HepG2 (cell line): Measurements from ENCODE around the gene FOXN3. TPM values are rescaled to one million over a fixed set of nuclear protein-coding genes. Genes with fewer than 3 reads are reported as not detected.

Source experiments
- CEBPB ChIP-seq: IDR thresholded peaks from 2 replicates; pipeline ENCODE4 v1.6.1; 2011; ENCODE audit warnings: low read depth, low read length, improper control_type of control experiment, borderline replicate concordance
- HDAC2 ChIP-seq: sonication (generic); formaldehyde crosslinking; IDR thresholded peaks from 2 replicates; pipeline ENCODE4 v1.4.0; 2020; ENCODE audit warnings: missing genetic modification reagents
- KLF15 ChIP-seq: sonication (generic); formaldehyde crosslinking; IDR thresholded peaks from 2 replicates; pipeline ENCODE4 v1.8.1; 2023; ENCODE audit warnings: borderline replicate concordance, mild to moderate bottlenecking, inconsistent platforms, missing genetic modification reagents, mixed read lengths
- MBD4 ChIP-seq: IDR thresholded peaks from 2 replicates; pipeline ENCODE4 v1.6.1; 2012; ENCODE audit warnings: low read length, inconsistent platforms, borderline replicate concordance
- ZNF121 ChIP-seq: sonication (generic); formaldehyde crosslinking; IDR thresholded peaks from 2 replicates; pipeline ENCODE4 v1.5.0; 2020; ENCODE audit warnings: mild to moderate bottlenecking, missing genetic modification reagents
- ZNF30 ChIP-seq: sonication (generic); formaldehyde crosslinking; IDR thresholded peaks from 2 replicates; pipeline ENCODE4 v1.5.0; 2020; ENCODE audit warnings: mild to moderate bottlenecking, missing genetic modification reagents
- ZNF652 ChIP-seq: IDR thresholded peaks from 2 replicates; pipeline ENCODE4 v1.6.1; 2016; ENCODE audit warnings: low read depth, borderline replicate concordance
- ZNF670 ChIP-seq: sonication (generic); formaldehyde crosslinking; IDR thresholded peaks from 2 replicates; pipeline ENCODE4 v1.8.0; 2022; ENCODE audit warnings: mild to moderate bottlenecking, missing genetic modification reagents, borderline replicate concordance
- ZNF724P ChIP-seq: sonication (generic); formaldehyde crosslinking; IDR thresholded peaks from 2 replicates; pipeline ENCODE4 v1.8.0; 2022; ENCODE audit warnings: missing genetic modification reagents, borderline replicate concordance
- ZNF749 ChIP-seq: sonication (generic); formaldehyde crosslinking; IDR thresholded peaks from 2 replicates; pipeline ENCODE4 v1.8.0; 2022; ENCODE audit warnings: mild to moderate bottlenecking, missing genetic modification reagents, moderate library complexity, borderline replicate concordance
- polyA plus RNA-seq, 8 experiments: library from polyadenylated mRNA; depleted of rRNA in 3 of 8; stranded (reverse) in 7 of 8; unstranded in 1 of 8; fragments of >200 nt; fragmentation: Illumina TruSeq in 4 of 8; extraction: Trizol in 4 of 8; gene quantifications; 2 replicates each; pipeline versions ENCODE4 v1.2.1 to v1.2.3, GENCODE V29; 2011 to 2016; ENCODE audit warnings: low read depth in 4 of 8, missing spikeins in 1 of 8, mixed read lengths in 1 of 8; ENCODE audit not compliant: insufficient read depth in 1 of 8
- total RNA-seq, 5 experiments: library from RNA; depleted of rRNA; stranded (reverse); fragments of >200 nt; fragmentation: Illumina TruSeq; extraction: Trizol; gene quantifications; 2 replicates each; pipeline ENCODE4 v1.2.3, GENCODE V29; 2016; ENCODE audit warnings: low read depth in 1 of 5
- TF ChIP-seq, protein P1 (sequence below): sonication (generic); formaldehyde crosslinking; conservative IDR thresholded peaks from 2 replicates; pipeline ENCODE4 v1.8.0; 2022; ENCODE audit warnings: low read depth, missing genetic modification reagents
- TF ChIP-seq, protein P2 (sequence below): sonication (generic); formaldehyde crosslinking; IDR thresholded peaks from 2 replicates; pipeline ENCODE4 v1.8.0; 2022; ENCODE audit warnings: mild to moderate bottlenecking, missing genetic modification reagents, borderline replicate concordance
- TF ChIP-seq, protein P3 (sequence below): sonication (generic); formaldehyde crosslinking; IDR thresholded peaks from 2 replicates; pipeline ENCODE4 v1.9.0; 2021; ENCODE audit warnings: missing genetic modification reagents, borderline replicate concordance
- TF ChIP-seq, protein P4 (sequence below): sonication (generic); formaldehyde crosslinking; IDR thresholded peaks from 2 replicates; pipeline ENCODE4 v1.4.0; 2020; ENCODE audit warnings: missing genetic modification reagents
- TF ChIP-seq, protein P5 (sequence below): sonication (generic); formaldehyde crosslinking; IDR thresholded peaks from 2 replicates; pipeline ENCODE4 v1.8.0; 2022; ENCODE audit warnings: mild to moderate bottlenecking, missing genetic modification reagents
- TF ChIP-seq, protein P6 (sequence below): sonication (generic); formaldehyde crosslinking; IDR thresholded peaks from 2 replicates; pipeline ENCODE4 v1.8.0; 2022; ENCODE audit warnings: missing genetic modification reagents, mild to moderate bottlenecking, moderate library complexity, borderline replicate concordance

FOXN3 gene
- total and polyA plus RNA-seq, 2 of the 13 experiments (the other 11 are each of a cell fraction or from before 2014, with no cell fraction given) = 32.4 to 70.2 TPM

DNA sequence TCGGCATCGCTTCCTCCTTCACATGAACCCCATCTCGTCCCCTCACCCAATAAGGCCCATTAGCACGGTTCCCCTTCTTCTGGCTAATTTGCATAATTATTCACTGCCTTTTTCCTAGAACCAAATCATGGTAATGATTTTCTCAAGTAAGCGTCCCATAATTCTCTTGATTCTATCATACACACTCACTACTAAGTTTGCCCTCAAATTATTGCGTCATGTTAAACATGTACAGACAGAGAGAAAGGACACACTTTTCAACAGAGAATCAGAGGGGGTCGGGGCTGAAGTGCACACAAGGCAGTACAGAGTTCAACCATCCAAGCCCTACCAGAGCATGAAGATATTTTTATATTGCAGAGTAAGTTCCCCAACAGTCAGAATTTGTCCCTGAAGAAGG is 256.6 kb downstream of the FOXN3 start (continued):
- TF ChIP-seq ZNF749 (CRISPR knock-in tag) (no peak), ZNF121 (CRISPR knock-in tag) (no peak), ZNF670 (CRISPR knock-in tag) (no peak), ZNF724P (no peak), HDAC2 (peak; percentile 41; the same call in 1 of the 2 replicates), CEBPB (peak; percentile 92), MBD4 (no peak), ZNF30 (CRISPR knock-in tag) (no peak), ZNF652 (CRISPR knock-in tag) (no peak), KLF15 (CRISPR knock-in tag) (no peak)
- TF ChIP-seq, protein P1, sequence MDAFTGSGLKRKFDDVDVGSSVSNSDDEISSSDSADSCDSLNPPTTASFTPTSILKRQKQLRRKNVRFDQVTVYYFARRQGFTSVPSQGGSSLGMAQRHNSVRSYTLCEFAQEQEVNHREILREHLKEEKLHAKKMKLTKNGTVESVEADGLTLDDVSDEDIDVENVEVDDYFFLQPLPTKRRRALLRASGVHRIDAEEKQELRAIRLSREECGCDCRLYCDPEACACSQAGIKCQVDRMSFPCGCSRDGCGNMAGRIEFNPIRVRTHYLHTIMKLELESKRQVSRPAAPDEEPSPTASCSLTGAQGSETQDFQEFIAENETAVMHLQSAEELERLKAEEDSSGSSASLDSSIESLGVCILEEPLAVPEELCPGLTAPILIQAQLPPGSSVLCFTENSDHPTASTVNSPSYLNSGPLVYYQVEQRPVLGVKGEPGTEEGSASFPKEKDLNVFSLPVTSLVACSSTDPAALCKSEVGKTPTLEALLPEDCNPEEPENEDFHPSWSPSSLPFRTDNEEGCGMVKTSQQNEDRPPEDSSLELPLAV (CRISPR knock-in tag) = no peak
- TF ChIP-seq, protein P2, sequence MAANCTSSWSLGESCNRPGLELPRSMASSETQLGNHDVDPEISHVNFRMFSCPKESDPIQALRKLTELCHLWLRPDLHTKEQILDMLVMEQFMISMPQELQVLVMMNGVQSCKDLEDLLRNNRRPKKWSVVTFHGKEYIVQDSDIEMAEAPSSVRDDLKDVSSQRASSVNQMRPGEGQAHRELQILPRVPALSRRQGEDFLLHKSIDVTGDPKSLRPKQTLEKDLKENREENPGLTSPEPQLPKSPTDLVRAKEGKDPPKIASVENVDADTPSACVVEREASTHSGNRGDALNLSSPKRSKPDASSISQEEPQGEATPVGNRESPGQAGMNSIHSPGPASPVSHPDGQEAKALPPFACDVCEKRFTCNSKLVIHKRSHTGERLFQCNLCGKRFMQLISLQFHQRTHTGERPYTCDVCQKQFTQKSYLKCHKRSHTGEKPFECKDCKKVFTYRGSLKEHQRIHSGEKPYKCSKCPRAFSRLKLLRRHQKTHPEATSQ (CRISPR knock-in tag) = no peak
- TF ChIP-seq, protein P3, sequence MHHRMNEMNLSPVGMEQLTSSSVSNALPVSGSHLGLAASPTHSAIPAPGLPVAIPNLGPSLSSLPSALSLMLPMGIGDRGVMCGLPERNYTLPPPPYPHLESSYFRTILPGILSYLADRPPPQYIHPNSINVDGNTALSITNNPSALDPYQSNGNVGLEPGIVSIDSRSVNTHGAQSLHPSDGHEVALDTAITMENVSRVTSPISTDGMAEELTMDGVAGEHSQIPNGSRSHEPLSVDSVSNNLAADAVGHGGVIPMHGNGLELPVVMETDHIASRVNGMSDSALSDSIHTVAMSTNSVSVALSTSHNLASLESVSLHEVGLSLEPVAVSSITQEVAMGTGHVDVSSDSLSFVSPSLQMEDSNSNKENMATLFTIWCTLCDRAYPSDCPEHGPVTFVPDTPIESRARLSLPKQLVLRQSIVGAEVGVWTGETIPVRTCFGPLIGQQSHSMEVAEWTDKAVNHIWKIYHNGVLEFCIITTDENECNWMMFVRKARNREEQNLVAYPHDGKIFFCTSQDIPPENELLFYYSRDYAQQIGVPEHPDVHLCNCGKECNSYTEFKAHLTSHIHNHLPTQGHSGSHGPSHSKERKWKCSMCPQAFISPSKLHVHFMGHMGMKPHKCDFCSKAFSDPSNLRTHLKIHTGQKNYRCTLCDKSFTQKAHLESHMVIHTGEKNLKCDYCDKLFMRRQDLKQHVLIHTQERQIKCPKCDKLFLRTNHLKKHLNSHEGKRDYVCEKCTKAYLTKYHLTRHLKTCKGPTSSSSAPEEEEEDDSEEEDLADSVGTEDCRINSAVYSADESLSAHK (CRISPR knock-in tag) = no peak
- TF ChIP-seq, protein P4, sequence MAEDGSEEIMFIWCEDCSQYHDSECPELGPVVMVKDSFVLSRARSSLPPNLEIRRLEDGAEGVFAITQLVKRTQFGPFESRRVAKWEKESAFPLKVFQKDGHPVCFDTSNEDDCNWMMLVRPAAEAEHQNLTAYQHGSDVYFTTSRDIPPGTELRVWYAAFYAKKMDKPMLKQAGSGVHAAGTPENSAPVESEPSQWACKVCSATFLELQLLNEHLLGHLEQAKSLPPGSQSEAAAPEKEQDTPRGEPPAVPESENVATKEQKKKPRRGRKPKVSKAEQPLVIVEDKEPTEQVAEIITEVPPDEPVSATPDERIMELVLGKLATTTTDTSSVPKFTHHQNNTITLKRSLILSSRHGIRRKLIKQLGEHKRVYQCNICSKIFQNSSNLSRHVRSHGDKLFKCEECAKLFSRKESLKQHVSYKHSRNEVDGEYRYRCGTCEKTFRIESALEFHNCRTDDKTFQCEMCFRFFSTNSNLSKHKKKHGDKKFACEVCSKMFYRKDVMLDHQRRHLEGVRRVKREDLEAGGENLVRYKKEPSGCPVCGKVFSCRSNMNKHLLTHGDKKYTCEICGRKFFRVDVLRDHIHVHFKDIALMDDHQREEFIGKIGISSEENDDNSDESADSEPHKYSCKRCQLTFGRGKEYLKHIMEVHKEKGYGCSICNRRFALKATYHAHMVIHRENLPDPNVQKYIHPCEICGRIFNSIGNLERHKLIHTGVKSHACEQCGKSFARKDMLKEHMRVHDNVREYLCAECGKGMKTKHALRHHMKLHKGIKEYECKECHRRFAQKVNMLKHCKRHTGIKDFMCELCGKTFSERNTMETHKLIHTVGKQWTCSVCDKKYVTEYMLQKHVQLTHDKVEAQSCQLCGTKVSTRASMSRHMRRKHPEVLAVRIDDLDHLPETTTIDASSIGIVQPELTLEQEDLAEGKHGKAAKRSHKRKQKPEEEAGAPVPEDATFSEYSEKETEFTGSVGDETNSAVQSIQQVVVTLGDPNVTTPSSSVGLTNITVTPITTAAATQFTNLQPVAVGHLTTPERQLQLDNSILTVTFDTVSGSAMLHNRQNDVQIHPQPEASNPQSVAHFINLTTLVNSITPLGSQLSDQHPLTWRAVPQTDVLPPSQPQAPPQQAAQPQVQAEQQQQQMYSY = no peak
- TF ChIP-seq, protein P5, sequence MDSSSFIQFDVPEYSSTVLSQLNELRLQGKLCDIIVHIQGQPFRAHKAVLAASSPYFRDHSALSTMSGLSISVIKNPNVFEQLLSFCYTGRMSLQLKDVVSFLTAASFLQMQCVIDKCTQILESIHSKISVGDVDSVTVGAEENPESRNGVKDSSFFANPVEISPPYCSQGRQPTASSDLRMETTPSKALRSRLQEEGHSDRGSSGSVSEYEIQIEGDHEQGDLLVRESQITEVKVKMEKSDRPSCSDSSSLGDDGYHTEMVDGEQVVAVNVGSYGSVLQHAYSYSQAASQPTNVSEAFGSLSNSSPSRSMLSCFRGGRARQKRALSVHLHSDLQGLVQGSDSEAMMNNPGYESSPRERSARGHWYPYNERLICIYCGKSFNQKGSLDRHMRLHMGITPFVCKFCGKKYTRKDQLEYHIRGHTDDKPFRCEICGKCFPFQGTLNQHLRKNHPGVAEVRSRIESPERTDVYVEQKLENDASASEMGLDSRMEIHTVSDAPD = no peak
- TF ChIP-seq, protein P6, sequence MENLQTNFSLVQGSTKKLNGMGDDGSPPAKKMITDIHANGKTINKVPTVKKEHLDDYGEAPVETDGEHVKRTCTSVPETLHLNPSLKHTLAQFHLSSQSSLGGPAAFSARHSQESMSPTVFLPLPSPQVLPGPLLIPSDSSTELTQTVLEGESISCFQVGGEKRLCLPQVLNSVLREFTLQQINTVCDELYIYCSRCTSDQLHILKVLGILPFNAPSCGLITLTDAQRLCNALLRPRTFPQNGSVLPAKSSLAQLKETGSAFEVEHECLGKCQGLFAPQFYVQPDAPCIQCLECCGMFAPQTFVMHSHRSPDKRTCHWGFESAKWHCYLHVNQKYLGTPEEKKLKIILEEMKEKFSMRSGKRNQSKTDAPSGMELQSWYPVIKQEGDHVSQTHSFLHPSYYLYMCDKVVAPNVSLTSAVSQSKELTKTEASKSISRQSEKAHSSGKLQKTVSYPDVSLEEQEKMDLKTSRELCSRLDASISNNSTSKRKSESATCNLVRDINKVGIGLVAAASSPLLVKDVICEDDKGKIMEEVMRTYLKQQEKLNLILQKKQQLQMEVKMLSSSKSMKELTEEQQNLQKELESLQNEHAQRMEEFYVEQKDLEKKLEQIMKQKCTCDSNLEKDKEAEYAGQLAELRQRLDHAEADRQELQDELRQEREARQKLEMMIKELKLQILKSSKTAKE (CRISPR knock-in tag) = no peak
